Hippocampal formation (tissue), 2 donors: ENCODE measurements around the gene OSBPL3.

Source experiments
- DNase-seq, 2 donors: peaks; one replicate each; lab custom pipeline; 2025; lab: John Stamatoyannopoulos, UW

OSBPL3 gene

DNA sequence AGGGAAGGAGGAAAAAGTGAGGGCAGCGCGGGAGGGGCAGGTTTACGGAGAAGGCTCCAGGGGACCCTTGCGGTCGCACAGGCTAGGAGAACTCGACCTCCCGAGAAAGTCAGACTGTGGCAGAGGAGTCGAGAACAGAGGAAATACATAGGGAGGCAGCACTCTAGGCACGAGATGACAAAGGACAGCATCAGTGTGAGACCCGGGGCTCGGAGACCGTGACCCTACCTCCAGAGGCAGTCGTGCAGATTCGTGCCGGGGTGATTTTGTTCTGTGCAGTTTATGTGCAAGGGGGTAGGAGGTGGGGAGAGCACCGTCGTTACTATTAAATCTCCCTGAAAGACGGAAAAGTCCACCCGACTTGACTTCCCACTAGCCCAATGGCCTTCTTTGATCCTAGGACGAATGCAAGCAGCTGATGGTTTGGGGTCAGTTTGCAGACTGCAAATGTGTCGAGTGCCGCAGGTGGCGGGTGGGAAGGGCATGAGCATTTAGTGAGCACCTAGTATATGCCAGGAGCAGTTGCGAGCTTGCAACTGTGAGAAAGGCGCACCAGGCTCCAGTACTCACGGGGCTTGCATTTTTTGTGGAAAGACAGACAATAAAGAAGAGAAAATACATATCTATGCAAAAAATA is 674 bp upstream of the OSBPL3 start:
- peak; percentile 46 to 67 for DNase-seq

DNA sequence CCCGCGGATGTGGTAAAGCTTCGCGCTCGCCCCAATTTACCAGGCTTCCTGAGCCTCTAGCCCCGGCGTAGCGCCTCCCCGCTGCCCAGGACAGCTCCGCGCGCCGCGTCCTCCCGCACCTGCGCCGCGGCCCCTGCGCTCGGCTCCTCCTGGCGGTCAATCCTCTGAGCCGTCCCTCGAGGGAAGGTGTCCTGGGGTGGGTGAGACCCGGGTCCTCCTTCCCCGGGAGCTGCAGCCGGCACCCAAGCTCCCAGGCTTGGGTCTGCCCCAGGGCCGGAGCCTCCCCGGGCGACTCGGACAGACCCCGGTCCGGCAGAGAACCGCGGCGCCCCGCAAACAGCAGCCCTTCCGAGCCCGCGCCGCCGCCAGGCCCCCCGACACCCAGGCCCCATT is 512 bp downstream of the OSBPL3 start:
- peak; percentile 38 to 39 for DNase-seq

DNA sequence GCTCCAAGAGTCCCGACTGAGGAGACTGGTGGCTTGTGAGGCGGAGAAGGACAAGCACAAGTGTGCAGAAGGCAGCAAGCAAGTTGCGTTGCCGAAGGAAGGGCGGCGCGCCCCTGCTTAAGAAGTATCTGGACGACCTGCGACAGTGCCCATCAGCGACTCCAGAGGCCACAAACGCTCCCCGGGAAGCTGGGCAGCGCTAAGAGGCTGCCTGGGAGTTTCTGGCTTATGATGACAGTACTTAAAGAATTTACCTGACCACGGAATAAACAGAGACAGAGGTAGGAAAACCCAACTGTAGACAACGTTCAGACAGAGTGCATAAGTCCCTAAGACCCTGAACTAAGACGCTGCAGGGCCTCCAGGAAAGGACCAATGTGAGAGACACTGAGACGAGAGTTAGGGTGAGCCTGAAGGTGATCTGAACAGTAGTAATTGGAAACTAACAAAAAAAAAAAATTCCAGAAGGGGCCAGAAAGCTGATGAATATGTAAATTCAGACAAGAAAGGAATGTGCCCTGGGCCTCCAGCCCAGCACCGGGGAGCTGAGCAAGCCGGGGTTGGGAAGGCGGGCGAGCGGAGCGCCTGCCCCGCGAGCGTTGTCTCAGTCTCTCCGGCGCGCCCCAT is 1.0 kb downstream of the OSBPL3 start:
- no peak for DNase-seq

DNA sequence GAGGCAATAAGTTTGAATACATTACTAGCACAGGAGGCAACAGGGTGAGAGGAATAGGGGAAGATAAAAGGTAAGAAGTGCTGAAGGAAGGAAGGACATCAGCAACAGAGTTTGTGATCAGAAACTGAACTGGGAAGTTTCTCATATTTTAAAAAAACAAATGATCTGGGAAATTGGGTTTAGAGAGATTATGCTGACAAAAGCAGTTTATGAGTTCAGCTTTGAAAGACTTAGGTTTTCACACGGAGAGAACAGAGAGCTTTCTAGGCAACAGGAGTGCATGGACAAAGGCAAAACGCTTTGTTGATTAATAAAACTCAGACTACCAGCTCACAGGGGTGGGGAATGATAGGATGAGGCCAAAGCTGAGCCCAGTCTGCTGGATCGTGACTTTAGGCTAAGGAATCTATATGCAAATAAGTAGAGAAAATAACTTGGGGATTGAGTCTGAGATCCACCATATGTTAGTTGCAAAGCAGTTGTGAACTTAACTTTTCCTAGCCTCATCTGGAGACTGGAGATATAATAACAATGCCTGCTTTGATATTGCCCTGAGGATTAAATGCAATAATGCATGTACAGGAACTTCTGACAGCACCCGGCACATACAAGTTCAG is 4.2 kb downstream of the OSBPL3 start:
- no peak for DNase-seq

DNA sequence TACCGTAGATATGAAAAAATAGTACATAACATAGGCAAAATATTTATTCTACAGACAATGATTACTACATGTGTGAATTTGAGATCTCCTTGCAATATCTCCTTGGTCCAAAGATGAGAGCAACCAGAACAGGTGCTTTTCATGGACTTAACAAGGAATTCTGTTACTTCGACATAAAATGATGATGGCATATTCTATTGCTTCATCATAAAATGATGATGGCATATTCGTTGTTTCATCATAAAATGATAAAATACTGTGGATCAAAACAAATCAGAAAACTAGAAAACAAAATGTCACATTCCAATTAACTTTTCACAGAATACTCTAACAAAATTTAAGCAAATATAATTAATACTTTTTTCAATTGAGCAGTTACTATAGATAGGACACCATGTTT is 4.8 kb downstream of the OSBPL3 start:
- DNase-seq, result no peak

DNA sequence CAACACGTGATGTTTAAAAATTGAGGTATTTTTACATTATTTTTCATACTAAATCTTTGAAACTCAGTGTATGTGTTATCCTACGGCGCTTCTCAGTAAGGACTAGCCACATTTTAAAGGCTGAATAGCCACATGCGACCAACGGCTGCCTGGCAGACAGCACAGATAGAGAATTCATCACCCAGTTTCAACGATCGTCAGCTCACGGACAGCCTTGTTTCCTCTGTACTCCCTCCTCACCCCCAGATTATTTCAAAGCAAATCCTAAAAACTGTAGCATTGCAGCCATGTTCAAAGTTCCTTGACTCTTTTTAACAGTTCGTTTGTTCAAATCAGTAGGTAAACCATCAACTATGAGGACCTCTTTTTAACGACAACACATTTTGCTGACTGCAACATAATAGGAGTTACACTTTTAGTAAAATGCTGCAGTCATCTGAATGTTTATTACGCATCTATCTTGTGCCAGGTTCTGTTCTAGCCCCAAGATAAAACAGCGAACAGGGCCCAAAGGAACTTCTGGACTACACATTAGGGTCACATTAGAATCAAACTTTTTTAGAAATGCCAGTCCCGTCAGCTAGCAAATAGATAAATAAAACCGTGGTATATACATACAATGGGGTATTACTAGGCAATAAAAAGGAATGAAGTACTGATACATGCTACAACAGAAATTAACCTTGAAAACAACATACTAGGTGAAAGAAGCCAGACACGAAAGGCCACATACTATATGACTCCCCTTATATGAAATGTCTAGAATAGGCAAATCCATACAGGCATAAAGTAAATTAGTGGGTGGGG is 5.7 kb downstream of the OSBPL3 start:
- DNase-seq, result no peak

DNA sequence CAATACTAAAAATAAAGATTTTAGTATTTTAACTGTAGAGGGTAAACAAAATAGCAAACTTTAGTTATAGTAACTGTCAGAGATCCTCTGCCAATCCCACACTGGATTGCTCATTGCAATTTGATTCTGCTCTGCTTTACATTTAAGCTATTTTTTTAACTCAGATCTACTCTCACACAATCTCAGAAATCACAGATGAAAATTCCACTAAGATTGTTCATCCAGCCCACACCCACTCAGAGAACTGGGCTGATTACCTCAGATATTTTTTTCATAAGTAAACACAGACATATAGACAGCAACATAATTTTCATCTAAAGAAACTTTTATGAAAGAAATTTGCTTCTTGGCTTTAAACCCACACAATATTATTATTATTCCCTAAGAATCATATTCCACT is 7.0 kb downstream of the OSBPL3 start:
- DNase-seq, result no peak

DNA sequence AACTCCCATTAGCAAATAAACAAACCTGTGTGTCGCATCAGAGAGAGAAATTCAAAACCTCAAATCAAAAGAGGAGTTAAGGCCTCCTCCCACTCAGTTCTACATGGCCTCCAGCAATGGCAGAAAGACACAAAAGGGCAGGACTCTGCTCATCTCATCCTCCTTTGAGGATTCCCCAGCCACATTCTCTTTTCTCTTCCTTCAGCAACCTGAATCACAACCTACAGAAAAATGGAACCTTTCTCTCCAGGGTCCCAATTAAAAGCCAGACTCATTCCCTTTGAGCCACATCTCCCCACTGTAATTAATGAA is 7.9 kb downstream of the OSBPL3 start:
- no peak for DNase-seq

DNA sequence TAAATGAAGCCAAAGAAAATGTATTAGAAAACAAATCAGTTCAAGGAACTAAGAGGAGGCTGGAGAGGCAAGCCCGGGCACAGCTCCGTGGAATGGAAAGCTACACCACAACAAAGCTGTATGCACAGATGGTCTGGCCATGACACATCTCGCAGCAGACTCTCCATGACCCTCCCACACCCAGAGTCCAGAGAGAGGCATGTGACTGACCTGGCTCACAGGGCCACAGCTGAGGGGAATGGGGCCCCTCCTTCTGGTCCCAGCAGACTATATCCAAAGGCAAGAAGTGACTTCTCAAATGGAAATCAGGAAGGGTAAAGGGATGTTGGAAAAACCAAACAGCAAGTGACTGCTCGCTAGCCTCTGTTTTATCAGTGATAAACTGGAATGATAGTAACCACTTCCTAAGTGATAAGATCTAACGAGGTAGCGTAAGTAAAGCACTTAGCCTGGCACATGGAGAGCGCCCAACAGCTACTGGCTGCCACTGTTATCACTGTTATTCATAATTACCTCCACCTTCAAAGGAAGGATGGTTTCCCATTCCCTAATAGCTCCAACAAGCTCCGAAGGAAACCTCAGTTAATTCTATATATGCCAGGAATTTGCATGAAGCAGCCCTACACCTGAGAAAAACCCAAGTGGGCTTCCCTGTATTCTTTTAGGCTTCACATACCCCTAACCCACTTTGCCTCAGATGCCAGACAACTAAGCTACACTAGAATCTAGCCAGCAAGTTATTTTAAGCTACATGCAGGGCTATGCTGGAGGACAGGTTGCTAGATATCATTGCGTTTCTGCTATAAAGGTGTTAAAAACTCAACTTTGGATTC is 8.4 kb downstream of the OSBPL3 start:
- DNase-seq, result no peak

DNA sequence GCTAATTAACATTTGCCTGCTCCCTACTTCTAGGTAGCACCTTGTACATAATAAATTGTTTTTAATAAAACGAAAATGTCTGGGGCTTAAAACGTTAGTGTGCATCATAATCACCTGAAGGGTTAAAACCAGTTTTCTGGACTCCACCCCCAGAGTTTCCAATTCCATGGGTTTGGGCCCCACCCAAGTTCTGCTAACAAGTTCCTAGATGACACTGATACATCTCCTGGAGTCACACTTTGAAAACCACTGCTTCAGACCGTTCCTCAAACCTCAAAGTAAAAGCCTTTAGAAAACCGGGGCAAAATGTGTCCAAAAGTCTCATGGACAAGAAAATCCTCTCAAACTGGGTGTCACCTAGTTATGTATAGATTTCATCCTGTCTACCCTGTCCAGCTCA is 9.3 kb downstream of the OSBPL3 start:
- DNase-seq, result no peak

DNA sequence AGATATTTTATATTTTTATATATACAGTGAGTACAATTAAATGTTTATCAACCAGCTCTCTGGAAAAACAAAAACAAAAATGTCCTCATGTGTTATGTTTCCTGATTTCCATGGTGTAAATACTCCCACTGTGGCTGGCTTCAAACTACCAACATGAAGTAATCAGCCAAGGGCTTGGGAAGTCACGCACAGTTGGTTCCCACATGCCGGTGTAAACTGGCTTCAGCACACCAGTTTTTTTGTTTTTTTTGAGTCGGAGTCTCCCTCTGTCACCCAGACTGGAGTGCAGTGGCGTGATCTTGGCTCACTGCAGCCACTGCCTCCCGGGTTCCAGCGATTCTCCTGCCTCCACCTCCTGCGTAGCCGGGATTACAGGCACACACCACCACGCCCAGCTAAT is 11.8 kb downstream of the OSBPL3 start:
- no peak for DNase-seq

DNA sequence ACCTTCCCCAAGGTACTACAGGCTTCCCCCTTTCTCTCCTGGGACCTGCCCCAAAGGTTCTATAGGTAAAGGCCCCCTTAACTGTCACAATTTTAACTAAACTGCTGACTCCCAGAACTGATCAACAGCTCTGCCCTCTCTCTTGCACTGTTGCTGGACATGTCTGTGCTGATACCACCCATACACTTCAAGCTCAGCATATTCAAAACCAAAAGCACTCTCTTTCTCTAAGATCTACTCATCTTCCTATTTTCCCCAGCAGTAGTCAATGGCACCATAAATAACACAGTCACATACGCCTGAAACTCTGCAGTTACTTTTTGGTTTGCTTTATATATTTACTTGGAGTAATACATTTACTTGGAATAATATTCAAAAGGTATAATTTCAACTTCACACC is 12.3 kb downstream of the OSBPL3 start:
- DNase-seq, result no peak

DNA sequence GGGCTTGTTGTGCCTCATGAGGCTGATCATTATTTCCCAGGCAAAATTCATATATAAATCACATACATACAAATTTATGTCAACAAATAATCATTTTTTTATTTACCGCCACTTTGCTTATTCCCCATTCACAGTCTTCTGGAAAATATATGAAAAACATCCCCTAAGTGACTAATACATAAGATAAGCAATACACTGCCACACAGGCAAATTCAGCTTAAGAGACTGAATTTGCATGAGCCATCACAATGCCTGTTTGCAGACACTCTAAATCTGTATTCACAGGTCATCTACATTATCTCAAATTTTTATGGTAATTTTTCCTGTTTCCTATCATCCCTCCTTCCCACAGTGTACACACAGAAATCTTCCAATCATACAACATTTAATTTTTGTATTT is 13.2 kb downstream of the OSBPL3 start:
- DNase-seq, result no peak

DNA sequence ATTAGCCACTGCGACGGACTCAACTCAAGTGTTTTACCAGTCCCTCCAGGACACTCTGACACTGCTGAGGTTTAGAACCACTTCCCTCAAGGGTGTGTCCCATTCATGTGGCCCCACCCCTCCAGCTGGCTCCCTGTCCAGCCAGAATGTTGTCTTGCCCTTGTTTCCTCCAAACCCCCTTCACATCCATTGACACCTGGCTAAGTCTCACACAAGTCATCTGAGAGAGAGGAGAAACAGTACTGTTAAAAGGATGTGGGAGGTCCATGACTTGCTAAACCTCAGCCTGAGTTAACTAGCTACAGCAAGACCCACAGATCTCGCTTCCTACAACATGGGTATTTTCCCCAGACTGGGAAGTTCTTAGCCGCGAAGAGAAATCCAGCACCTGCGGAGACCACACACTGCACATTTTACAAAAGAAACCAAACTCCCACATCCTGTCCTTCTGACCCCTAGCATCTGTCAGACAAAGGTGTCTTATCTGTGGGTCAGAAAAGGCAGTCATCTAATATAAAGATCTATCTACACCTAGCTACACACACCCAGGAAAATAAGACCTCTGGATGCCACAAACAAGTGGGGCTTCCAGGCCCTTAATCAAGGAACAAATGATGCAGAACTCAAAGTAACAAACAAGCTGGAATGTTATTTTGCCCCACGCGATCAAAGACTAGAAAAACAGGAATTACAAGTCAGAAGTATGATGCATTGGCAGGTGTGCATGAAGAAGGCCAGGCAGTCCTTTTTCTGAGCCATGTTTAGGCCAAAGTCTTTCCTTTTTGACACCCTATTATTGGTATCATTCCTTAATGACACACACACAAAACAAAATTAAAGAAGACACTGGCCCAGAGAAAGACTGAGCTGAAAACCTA is 13.9 kb downstream of the OSBPL3 start:
- DNase-seq, result no peak

DNA sequence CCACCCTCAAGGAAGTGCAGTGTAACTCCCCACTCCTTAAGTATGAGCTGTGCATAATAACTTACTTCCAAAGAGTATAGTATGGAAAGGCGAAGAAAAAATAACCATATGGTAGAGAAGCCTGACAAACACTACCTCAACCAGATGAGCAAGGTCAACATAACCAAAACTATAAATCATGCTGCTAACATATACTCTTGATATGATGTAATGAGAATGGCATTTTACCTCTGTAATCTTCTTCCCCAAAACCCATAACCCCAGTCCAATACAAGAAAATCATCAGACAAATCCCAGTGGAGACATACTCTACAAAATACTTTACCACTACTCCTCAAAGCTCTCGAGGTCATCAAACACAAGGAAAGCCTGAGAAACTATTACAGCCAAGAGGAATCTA is 15.8 kb downstream of the OSBPL3 start:
- DNase-seq, result no peak

DNA sequence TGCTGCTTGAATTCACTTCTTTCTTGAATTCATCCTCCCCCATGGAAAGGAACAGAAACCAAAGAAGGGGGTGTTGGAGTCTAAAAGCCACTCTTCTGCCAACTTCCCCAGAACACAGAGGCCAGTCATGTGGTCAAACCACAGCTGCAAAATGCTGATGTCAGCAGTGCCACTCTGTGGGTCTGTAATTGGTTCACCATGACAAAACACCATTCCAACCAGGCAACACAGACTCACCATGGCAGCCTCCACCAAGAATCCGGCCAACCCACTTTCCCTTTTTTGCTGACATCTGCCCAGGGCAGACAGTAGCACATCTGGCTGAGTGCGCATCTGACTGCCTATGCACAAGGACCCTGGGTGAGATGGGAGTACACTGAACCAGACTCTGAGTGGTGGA is 16.8 kb downstream of the OSBPL3 start:
- peak; percentile 69 to 78 for DNase-seq

DNA sequence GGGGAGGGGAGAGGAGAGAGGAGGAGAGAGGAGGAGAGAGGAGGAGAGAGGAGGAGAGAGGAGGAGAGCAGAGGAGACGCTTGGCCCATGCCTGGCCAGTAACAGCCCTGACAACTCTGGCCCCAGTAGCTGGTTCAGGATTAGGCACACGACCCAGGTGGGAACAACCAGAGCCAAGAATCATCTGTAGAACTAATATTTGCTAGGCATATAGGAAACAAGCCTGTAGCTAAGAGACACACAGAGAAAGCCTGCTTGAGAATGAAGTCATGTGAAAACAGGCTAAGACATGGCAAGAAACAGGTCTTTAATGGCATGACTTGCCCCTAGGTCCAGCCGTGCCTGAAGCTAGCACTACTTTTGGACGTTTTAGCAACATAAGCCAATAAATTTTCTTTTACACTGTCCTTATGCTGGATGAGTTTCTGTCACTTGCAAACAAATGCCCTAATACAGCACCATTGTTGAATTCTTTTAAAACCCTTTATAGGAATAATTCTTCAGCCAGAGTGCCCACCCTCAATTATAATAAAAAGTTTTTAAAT is 17.5 kb downstream of the OSBPL3 start:
- DNase-seq, result no peak

DNA sequence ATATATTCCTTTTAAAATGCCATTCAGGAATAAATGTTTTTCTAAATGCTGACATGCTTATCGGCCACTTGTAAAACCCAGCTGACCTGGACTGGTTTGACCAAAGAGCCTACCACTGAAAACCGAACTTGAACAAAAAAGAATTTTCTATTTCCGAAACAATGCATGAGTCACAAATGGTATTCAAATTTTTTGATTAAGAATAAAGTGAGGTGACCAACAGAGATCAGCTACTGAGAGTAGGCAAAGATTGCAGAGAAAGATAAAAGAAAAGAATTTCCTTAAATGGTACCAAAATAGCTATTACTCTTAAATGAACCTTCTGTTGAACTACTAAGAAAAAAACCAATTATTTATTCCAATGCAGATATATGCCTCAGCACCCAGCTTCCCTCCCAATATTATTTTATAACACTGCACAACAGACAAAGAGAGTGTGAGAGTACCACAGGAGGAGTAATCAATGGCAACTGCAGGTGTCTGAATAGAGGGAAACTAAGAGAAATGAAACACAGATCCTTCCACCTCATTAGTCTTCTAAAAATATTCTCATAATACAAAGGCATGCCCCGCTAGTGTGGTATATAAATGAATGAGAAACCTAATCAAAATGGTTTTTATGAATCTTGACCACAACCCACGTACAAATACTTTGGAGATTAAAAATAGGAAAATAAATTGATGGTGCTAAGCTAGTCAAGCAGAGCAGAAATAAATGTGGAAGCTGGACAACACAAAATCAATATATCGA is 20.1 kb downstream of the OSBPL3 start:
- no peak for DNase-seq

DNA sequence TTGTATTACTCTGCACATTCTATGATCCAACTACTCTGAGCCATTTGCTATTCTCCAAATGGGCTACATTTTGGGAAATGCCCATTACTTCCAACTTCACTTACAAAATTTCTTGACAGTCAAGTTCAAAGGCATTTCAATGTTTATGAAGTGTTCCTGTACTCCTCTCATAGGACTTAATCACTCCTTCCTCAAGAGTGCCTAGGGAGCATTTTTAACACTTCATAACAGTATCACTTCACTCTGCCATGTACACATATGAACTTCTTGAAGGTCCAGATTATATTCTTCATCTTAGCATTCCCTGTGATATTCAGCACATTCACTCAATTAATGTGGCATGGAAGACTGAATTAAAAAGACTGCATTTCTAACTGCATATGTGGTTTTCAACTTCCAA is 21.6 kb downstream of the OSBPL3 start:
- no peak for DNase-seq

DNA sequence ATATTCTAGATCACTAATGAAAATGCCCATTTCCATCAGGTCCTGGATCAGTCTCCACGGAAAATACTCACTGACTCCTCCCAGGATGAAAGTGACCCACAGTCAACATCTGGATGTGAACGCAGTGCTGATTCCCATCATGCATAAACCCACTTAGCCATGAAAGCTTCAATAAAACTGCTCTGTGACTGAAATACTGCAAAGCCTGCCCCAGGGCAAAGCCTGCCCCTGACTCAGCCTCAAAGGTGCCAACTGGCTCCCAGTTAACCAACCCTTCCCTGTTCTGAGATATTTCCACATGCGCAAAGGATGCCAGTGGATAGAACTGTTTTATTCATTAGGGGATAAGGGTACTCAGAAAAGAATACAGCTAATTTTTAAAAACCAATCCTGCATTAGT is 24.0 kb downstream of the OSBPL3 start:
- no peak for DNase-seq
